DMS 273 treated with DMSO at 0.1 percent for 48 hours (cell line): ENCODE measurements around the gene PGS1.
"Not testable (repeated sequence)": the region's sequence is repeated elsewhere in the genome, so short reads cannot be mapped to it uniquely, and the experiment has no call there.

Source experiments
- DNase-seq: peaks from one replicate; lab custom pipeline; 2025; lab: John Stamatoyannopoulos, UW

The PGS1 gene

DNA sequence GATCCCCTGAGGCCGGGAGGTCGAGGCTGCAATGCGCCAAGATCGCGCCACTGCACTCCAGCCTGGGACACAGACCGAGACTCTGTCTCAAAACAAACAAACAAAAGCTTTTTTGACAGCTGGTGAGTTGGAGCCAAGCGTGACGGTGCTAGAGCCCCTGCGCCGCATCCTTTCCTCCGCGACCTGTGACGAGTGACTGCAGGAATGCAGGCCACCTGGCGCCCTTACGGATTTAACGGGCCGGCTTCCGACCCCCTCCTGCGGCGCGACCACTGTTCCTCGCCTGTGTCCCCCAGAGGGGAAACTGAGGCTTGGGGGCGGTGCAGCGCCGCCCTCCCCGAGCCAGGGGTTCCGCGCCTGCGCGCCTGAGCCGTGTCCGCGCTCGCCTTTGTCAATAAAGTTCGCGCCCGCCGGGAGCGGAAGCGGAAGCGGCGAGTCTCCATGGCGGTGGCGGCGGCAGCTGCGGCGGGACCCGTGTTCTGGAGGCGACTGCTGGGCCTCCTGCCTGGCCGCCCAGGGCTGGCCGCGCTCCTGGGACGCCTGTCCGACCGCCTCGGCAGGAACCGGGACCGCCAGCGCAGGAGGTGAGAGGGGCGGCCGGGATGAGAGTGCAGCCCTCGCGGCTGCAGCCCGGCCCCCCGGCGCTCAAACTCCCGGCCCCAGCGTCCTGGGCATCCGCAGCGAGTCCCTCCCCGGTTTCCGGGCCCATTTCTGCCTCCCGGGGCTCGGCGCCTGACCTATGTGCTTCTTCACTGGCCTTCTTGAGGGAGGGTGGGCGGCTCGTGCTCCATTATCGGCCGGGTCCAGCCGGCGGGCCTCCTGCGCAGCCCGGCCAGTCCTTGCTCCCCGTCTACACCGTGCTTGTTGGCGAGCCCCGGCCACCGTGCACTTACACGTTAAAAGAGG is at the start of gene PGS1:
PGS1 (plus strand) TSS at position 425 of the 906 bp plus-strand sequence; CDS start at position 442, 17 bp downstream.
- DNase-seq: no peak

- DNase-seq: no peak
These were observed 49.0 kb upstream of the PGS1 start for GRCh38 chr17:78329263-78330059.

DNA sequence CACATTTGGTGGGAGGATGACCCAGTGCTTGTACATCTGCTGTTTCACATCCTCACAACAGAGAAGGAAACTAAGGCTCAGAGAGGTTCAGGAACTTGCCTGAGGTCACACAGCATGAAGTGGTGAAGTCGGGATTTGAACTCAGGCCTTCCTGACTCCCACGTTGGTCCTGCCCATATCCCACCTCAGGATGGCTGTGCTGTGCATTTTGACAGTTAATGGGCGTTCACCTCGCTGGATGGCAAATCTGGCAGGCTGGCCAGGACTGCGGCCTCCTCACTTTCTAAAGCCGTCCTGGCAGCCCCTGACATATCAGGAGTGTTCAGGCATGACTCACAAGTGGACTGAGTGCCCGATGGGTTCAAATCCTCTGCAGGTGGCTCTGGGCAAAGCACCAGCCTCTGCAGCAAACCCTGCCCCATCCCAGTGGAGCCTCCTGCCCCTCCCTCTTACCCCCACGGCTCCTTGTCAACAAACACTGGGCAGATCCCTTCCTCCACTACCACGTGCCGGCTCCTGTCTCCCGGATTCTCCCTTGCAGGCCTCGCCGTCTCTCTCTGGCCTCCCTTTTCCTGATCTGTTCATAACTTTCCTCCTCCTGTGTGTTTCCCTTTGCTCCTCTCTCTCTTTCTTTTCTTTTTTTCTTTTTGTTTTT is 47.8 kb upstream of the PGS1 start:
- DNase-seq: no peak

DNA sequence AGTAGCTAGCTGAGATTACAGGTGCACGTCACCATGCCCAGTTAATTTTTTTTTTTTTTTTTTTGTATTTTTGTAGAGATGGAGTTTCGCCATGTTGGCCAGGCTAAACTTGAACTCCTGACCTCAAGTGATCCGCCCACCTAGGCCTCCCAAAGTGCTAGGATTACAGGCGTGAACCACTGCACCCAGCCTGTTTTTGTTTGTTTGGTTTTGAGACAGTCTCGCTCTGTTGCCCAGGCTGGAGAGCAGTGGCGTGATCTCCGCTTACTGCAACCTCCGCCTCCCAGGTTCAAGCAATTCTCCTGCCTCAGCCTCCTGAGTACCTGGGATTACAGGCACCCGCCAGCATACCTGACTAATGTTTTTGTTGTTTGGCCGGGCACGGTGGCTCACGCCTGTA is 47.1 kb upstream of the PGS1 start:
- not testable (repeated sequence) for DNase-seq

- DNase-seq: no peak
These were observed 45.5 kb upstream of the PGS1 start for GRCh38 chr17:78332991-78333390.

GRCh38 chr17:78335209-78335608 is 43.2 kb upstream of the PGS1 start:
- no peak for DNase-seq

- DNase-seq: no peak
These were observed 41.0 kb upstream of the PGS1 start for GRCh38 chr17:78337244-78338109.

DNA sequence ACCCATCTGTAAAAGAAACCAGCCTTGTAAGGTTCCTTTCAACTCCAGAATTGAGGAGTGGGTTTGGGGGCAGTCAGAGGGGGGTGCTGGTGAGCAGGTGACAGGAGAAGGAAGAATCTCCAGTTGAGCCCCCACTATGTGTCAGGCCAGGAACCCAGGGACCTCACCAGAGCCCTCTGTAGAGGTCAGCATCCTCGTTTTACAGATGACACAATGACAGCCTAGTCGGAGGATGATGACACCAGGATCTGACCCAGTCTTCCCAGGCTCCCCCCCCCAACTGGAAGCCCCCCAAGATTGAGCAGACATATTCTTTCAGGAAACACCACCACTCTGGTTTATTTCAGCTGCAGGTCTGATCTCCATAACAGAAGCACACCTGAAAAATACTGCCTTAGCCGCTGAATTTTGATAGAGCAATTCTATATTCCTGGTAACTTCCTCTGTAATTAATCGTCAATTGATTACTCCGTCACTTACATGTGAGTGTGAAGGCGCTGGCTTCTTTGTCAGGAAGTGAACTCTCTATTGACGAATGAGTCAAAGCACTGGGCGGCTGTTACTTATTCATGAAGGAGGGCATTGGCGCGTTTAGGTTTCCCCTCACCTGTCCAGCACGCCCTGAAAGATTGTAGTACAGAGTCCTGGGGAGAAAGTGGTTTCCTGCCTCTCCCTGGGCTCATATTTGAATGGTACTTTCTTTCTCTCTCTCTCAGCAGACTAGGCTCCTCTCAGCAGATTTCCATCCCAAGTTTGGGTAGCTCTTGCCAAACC is 39.8 kb upstream of the PGS1 start:
- DNase-seq: no peak

DNA sequence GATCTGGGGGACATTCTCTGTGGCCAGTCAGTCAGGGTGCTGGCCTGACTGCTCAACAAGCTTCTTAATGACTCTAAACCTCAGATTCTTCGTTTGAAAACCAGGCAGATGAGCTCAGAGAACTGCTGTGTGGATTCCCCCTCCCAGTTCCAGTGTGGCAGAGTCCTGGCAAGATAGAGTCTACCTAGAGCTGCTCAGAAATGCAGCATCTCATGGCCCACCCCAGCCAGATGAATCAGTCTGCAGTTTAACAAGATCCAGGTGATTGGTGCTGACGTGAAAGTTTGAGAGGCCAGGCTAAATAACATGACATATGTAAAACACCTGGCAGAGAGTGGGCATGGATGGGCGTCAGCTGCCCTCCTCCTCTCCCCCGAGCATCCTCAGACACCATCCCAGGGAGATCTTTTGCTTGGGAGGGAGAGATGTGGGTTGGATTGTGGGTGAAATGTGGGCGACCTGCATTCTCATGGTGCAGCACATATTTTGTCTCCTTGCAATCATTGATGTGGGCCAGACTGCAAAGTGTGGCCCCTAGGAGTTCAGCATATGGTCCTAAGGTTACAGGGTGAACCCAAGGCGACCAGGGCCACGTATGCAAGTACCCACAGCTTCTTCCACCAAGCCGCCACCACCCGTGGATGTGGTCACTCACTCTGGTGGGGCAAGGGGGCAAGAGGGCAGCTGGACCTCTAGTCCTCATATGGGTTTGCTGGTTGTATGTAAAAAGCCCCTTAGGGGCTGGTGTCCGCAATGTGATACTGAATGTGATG is 38.1 kb upstream of the PGS1 start:
- DNase-seq: no peak

DNA sequence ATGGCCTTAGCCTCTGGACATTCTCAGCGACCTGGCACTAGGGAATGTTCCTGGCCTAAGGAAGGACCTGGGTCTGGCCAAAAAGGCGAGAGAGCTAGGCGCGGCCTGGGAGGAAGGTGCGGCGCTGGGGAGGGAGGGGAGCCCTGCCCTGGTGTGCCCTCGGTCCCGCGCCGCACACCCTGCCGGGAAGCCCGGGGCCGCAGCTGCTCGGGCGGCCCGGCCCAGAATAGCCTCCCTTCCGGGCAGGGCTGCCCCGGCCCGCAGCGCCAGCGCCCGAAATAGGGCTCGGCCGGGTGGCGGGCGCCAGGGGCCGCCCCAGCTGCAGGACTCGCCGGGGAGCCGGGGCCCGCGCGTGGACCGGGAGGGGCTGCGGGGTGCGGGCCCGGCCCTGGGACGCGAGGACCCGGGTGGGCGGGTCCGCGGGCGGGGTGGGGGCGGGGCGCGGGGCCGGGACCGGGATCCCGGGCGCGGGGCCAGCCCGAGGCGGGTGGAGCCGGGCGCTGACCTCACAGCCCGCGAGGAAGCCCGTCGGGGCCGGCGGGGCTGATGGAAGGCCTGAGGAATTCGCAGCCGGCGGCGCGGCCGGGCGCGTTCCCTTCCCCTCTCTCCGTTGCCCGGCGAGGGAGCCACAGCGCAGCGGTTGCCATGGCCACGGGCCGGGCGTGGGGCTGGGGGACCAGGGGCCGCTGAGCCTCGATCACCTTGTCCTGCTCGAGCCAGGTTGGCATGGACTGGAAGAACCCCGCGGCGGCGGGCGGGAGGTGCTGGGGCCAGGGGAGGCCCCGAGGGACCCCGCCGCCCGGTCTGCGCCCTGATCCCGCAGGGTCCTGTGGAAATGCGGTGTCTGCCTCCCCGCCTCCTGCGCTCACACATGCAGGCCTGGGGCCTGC is 36.6 kb upstream of the PGS1 start:
- DNase-seq: no peak

- DNase-seq: no peak
These were observed 35.8 kb upstream of the PGS1 start for GRCh38 chr17:78342449-78343186.

DNA sequence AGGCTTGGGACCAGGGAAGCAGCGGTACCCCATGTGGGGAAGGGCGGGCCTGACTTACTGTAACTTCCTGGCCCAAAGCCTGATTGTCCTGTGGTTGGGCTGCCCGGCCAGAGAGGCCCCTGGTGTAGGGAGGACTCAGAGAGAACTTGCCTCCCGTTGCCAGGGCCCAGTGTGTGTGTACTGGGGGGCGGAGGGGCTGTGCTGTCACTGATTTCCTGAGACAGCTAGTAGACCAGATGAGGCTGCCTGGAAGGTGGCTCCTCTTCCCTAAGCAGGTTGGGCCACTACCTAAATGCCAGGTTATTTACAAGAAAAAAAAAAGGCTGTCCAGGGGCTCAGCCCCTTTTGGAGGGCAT is 35.3 kb upstream of the PGS1 start:
- no peak for DNase-seq

GRCh38 chr17:78343543-78344201 is 34.8 kb upstream of the PGS1 start:
- no peak for DNase-seq

- no peak for DNase-seq
These were observed 33.8 kb upstream of the PGS1 start for GRCh38 chr17:78344666-78345065.

DNA sequence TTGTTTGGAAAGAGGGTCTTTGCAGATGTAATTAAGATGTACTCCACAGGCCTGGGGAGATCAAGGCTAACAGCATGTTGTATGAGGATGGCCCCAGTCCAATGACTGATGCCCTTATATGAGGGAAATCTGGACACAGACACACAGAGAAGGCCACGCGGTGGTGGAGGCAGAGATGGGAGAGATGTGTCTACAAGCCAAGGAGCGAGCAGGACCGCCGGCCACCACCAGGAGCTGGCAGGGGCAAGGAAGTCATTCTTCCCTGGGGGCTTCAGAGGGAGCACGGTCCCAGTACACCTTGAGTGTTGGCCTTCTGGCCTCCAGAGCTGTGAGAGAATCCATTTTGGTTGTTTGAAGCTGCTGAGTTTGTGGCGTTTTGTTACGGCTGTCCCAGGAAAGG is 33.3 kb upstream of the PGS1 start:
- no peak for DNase-seq

GRCh38 chr17:78345791-78346494 is 32.5 kb upstream of the PGS1 start:
- no peak for DNase-seq

DNA sequence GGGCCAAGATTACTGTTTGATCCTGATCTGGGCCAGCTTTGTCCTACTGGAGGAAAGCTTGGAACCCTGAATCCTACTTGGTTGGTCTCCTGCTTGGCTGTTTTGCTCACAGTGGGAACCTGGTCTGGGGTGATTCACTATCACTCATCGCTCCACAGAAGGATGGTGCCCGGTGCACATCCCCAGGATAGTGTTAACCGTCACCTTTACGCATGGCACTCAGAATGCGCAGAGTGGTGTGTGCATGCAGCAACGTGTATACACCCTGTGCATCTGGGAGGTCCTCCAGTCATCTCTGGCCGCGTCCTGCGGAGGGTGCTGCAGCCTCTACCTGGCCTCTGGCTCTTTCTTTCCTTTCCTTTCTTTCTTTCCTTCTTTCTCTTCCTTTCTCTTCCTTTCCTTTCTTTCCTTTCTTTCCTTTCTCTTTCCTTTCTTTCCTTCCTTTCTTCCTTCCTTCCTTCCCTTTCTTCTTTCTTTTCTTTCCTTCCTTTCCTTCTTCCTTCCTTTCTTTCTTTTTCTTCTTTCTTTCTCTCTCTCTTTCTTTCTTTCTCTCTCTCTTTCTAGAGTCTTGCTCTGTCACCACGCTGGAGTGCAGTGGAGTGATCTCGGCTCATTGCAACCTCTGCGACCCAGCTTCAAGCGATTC is 31.7 kb upstream of the PGS1 start:
- no peak for DNase-seq
